NAMALWA (cell line): Measurements from ENCODE around the gene NHERF1.

ENCODE experiments used
- DNase-seq: peaks from one replicate; pipeline ENCODE4 v3.0.0-alpha.2; 2015; ENCODE audit warnings: low spot score

The NHERF1 gene

GRCh38 chr17:74768069-74768762 lies 19.8 kb downstream of the NHERF1 start:
- no peak for DNase-seq

- DNase-seq = no peak
These were observed 20.3 kb downstream of the NHERF1 start for GRCh38 chr17:74768763-74769114.

- no peak for DNase-seq
These were observed 20.9 kb downstream of the NHERF1 start for GRCh38 chr17:74769266-74769855.

GRCh38 chr17:74769856-74770497 lies 21.5 kb downstream of the NHERF1 start:
- DNase-seq = no peak

GRCh38 chr17:74770498-74771318 lies 22.3 kb downstream of the NHERF1 start:
- DNase-seq = peak; percentile 71

GRCh38 chr17:74771319-74771914 lies 23.0 kb downstream of the NHERF1 start:
- no peak for DNase-seq

- DNase-seq = no peak
These were observed 23.6 kb downstream of the NHERF1 start for GRCh38 chr17:74772053-74772452.

- no peak for DNase-seq
These were observed 25.0 kb downstream of the NHERF1 start for GRCh38 chr17:74773414-74773813.

- no peak for DNase-seq
These were observed 25.5 kb downstream of the NHERF1 start for GRCh38 chr17:74773871-74774286.

- DNase-seq = no peak
These were observed 27.1 kb downstream of the NHERF1 start for GRCh38 chr17:74775409-74776043.

- DNase-seq = peak; percentile 98
These were observed 27.9 kb downstream of the NHERF1 start, which contains the start of gene NAT9 for GRCh38 chr17:74776044-74776962. Gene NAT9, minus strand, starts transcription at chr17:74776345. Its CDS starts 647 bp downstream, at chr17:74775698.

- DNase-seq = peak; percentile 47
These were observed 28.6 kb downstream of the NHERF1 start for GRCh38 chr17:74776990-74777389.

GRCh38 chr17:74777901-74778515 lies 29.6 kb downstream of the NHERF1 start:
- DNase-seq = no peak

- no peak for DNase-seq
These were observed 30.5 kb downstream of the NHERF1 start for GRCh38 chr17:74778960-74779359.

GRCh38 chr17:74779501-74779900 lies 31.1 kb downstream of the NHERF1 start:
- DNase-seq = no peak

GRCh38 chr17:74779948-74780400 lies 31.5 kb downstream of the NHERF1 start:
- no peak for DNase-seq

GRCh38 chr17:74780443-74781238 lies 32.2 kb downstream of the NHERF1 start:
- DNase-seq = peak; percentile 88

GRCh38 chr17:74782571-74782970 lies 34.1 kb downstream of the NHERF1 start:
- DNase-seq = no peak
